GM21737 (cell line): ENCODE data around the gene ATF3.

ENCODE experiments used
- ATAC-seq: cut with Tn5 transposase; IDR thresholded peaks from one replicate; pipeline ENCODE4 v1.9.1; 2021; ENCODE audit warnings: mild to moderate bottlenecking, moderate library complexity; ENCODE audit not compliant: unreplicated experiment

ATF3 gene, protein sequence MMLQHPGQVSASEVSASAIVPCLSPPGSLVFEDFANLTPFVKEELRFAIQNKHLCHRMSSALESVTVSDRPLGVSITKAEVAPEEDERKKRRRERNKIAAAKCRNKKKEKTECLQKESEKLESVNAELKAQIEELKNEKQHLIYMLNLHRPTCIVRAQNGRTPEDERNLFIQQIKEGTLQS

DNA sequence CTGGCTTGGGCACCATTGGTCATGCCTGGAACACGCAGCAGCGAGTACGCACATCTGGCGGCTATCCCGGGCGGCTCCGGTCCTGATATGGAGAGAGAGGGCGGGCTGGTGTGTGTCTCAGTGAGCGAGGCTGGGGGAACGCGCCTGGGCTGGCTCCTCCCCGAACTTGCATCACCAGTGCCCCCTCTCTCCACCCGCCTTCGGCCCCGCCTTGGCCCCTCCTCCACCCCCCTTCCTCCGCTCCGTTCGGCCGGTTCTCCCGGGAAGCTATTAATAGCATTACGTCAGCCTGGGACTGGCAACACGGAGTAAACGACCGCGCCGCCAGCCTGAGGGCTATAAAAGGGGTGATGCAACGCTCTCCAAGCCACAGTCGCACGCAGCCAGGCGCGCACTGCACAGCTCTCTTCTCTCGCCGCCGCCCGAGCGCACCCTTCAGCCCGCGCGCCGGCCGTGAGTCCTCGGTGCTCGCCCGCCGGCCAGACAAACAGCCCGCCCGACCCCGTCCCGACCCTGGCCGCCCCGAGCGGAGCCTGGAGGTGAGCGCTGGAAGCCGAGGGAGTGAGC lies at the start of gene ATF3:
Gene ATF3, plus strand, starts transcription at position 370 of the 567 bp plus-strand sequence. CDS start 6,261 bp downstream, outside the sequence.
- peak; percentile 68 for ATAC-seq

DNA sequence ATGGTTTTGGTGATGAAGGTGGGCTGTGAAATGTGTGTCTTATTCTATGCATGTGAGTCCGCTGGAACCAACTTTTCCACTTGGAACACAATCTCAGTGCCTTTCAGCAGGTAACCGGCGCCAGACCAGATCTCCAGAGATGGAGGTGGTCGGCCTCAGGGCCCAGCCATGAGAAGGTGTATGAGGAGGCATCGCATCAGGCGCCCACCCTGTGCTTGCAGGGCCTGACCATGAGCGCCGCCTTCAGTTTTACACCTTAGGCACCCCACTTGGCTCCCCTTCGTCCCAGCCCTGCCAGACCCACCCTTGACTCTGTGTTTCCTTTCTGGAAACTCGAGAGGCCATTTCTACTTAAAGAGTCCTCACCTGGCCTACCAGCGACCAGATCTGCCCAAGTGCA lies 48.6 kb upstream of the ATF3 start:
- no peak for ATAC-seq

DNA sequence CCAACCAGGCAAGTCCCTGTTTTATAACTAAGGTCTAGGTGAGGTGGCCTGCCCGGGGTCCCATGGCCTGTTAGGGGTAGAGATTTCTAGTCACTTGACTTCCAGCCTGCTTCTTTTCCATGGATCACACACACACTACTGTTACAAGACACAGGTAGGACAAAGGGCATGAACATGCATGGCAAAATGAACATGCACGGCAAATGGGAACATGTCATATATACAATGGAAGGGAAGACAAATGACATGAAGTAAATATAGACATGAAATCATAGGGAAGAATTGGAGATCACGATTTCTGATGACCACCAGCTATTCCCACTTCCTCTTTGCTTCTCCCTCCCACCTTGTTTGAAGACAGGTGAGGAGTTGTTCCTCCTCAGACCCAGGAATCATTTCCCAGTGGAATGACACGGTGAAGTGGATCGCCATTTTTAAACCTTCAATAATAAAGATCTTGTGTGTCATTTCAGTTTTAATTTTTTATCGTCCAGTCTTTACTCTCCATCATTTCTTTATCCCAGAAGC lies 47.6 kb upstream of the ATF3 start:
- ATAC-seq = no peak

DNA sequence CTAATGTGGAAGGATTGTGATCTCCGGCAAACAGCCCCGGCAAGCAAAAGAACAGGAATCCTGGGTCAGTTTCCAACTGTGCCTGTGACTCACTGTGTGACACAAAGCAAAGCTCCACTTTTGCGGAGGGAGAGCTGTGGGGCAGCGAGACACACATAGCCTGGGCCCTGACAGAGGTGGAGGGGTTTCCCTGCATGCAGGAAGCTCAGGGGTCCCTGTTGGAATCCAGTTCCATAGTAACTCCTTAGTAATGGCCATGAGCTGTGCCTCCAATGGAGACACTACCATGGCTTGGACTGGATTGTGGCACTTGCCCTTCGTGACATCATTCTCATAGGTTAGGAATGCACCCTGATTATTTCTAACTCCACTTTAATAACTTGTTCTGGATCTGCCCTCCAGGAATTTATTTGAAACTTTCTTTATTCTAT lies 47.0 kb upstream of the ATF3 start:
- no peak for ATAC-seq

DNA sequence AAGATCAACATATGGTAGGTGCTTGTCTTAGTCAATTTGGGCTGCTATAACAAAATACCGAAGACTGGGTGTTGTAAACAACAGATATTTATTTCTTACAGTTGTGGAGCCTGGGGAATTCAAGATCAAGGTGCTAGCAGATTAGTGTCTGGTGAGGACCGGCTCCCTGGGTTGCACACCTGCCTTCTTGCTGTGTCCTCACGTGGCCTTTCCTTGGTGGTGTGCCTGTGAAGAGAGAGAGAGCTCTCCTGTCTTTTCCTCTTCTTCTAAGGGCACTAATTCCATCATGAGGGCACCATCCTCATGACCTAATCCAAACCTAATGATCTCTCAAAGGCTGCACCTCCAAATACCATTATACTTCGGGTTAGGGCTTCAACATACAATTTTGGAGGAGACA lies 45.8 kb upstream of the ATF3 start:
- ATAC-seq = no peak

DNA sequence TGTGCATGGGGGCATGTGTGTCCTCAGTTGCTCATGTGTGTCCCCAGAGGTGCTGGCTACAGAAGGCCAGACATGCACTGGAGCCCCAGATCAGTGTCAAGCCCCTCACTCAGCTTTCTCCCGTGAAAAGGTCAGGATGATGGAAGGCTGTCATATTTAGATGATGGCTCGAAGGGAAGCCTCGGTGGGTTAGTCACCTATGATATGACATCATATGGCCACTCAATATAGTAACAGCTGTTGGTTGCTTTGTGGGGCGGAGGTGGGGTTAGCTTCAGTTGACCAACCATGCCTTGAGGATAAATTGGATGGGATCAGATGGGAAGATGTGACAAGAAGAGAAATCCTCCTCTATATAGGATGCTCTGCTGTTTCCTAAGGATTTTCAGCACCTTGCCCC lies 43.5 kb upstream of the ATF3 start:
- no peak for ATAC-seq

DNA sequence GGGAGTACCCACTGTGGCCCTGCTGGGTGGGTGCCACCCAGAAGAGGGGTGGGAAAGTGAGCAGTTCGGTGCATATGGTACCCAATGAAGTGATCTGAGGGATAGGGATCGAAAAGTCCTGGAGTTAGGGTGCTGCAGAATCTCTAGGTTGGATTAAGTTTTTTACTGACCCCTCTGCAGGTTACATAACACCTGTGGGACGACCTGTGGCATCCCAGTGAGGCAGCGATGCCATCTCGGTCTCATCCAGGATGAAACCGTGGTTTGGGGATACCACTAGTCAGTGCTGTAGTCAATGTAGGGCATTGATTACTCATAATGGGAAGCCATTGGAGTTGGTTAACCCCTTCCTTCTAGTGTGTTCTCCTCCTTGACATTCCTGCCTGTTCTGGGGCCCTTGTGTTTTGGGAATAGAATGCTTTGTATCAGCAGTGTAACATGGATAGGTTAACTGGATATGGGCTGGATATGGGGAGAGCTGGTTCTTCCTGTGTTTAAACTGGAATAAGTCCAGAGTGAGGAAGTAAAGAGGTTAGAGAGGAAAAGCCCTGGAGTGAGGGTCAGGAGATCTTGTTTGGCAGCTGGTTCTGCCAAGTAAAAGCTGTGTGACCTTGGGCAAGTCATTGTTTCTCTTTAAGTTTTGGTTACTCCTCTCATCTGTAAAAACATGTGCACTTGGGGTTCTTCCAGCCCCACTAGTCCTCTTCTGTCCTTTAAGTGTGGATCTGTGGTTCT lies 42.8 kb upstream of the ATF3 start:
- no peak for ATAC-seq

DNA sequence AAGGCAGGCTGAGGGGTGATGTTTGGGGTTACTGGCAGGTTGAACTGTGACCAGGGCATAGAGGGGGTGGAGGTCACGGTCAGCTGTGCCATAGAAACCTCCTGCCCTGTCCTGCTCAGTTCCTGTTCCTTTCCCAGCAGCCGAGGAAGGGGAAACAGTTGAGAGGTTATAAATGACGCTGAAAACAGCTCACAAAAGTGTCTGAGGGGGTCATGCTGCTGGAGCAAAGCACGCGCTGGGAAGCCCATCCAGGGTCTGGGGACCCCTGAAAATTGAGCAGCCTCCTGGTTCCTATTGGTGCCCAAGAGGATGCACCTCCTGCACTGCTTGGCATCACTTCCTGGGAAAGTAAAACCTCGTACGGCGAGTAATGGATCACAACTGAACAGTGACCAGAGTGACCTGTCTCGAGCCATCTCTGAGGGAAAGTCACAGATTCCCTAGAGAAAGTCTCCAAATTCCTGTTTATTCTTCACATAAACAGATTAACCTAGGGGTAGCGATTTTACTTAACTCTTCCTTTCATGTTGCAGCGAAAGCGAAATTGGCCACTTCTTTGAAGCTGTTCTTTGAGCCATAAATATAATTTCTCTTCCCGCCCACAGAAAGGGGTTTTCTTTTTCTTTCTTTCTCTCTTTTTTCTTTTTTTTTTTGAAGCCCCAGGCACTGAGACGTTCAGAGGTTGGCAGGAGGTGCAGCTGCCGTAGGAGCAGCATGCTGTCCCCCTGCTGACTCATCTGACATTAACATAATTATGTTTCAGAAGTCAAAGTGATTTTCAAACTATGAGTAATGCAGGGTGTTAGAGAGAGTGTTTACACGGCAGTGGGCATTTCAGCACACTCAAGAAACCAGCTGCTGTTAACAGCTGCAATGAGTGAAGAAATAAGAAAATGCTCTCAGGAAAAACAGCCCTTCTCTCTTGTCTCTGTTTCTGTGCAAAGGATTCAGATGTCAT lies 41.8 kb upstream of the ATF3 start:
- peak; percentile 93 for ATAC-seq

DNA sequence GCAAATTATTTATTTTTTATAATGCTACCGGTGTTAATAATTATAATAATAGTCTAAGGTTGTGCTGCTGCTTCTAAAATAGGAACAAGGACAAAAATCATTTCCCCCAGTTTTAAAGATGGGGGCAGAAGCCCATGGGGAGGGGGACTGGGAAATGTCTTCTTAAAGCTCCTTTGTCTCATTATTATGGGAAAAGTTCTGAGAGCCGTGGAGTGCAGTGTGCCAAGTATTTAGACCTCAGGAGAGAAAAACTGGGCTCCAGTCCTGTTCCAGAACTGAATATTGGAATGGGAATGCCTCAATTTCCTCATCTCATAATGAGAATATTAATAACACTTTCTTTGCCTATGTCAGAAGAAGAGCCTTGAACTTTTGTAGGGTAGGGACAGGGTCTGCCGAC lies 40.9 kb upstream of the ATF3 start:
- no peak for ATAC-seq

DNA sequence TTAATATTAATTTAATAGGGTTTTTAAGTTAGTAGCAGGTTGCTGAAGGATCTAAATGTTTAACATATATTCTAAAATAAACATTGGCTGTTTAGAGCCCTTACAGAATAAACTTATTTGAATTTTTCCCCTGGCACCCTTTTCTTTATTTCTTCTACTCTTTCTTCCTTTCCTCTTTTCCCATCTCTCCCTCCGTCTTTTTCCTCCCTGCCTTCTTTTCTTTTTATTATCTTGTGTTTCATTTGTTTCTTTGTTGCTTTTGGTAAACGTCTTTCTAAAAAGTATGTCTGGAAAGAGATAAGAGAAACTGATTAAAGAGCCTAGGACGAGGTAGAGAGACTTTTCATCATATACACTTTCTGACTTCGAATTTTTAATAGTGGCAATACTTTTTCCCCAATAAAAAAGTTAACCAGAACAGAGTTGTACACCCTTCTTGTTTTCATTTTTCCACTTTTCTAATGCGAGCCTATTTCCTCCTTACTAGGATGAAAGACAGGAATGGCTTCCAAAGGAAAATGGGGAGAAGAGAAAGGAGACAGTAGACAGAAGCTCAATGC lies 39.5 kb upstream of the ATF3 start:
- no peak for ATAC-seq

DNA sequence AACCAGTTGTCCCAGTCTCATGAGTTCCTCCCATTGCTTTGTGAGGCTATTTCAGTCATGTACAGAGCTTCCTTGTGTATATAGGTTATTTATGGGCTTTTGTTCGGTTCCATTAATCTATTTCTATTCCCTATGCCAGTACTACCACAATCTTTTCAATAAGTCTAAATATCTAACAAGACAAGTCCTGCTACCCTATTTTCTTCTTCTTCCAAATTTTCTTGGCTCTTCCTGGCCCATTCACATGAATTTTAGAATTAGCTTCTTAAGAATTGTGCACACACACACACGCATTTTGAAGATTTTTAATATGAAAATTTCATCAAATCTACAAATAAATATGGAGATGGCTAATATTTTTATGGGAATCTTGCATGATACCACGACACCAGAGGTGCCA lies 33.8 kb upstream of the ATF3 start:
- ATAC-seq = no peak

DNA sequence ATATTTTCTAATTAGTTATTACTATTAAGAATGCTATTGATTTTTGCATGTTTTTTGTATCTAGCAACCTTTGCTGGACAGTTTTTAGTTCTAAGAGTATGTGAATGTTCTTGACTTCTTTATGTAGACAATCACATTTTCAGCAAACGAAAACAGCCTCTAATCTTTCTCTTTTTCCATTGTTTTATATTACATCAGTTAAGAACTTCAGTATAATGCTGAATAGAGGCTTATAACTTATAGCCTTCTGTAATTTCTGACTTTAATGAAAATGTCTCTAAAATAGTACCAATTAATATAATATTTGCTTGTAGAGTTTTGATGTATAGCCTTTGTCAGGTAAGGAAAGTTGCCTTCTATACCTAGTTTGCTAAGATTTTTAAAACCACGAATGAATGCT lies 33.2 kb upstream of the ATF3 start:
- no peak for ATAC-seq

DNA sequence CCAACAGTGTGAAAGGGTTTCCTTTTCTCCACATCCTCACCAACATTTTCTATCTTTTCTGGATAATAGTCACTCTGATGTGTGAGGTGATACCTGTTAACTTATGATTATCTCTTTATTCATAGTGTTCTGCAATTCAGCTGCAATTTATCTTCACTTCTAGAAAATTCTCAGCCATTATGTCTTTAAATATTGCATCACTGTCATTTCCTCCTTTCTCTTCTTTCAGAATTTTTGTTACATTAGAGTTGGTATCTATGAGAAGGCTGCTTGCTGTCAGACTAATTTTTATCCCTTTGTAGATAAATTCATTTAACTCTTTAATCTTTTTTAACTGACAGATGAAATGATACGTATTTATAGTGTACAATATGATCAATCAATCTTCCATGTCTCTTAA lies 30.5 kb upstream of the ATF3 start:
- no peak for ATAC-seq

DNA sequence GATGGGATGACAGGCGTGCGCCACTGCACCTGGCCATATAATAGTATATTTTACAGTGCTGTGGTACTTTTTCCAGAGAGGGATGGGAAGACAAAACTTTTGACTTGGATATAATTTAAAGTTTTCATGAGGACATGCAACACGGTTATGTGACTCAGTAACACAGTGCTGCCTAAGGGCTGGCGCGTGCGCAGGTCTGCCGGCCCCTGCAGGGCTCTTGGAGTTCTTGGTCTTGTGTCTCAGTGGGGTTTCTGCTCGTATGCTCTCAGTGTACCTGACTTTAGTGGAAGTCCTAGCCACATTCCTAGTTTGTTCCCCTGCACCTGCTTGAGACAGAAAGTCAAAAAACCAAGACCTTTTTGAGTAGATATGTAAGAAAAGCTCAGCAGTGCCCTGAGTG lies 27.5 kb upstream of the ATF3 start:
- no peak for ATAC-seq

DNA sequence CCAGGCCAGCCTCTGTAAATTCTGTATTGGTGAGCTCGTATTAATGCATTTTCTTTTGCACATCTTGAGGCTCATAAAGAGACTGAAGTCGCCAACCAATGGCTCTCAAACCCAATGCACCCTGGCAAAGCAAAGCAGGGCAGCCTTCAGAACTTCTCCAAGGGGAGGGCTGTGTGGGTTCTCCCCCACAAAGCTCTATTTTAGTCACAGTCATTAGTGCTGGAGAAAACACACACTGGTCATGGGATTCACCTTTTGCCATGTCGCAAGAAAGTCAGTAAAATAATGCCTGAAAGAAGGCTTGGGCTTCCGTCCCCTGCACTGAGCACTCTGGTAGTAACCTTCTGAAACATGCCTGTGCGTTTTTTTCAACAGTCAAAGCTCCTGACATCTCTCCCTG lies 26.3 kb upstream of the ATF3 start:
- ATAC-seq = no peak

DNA sequence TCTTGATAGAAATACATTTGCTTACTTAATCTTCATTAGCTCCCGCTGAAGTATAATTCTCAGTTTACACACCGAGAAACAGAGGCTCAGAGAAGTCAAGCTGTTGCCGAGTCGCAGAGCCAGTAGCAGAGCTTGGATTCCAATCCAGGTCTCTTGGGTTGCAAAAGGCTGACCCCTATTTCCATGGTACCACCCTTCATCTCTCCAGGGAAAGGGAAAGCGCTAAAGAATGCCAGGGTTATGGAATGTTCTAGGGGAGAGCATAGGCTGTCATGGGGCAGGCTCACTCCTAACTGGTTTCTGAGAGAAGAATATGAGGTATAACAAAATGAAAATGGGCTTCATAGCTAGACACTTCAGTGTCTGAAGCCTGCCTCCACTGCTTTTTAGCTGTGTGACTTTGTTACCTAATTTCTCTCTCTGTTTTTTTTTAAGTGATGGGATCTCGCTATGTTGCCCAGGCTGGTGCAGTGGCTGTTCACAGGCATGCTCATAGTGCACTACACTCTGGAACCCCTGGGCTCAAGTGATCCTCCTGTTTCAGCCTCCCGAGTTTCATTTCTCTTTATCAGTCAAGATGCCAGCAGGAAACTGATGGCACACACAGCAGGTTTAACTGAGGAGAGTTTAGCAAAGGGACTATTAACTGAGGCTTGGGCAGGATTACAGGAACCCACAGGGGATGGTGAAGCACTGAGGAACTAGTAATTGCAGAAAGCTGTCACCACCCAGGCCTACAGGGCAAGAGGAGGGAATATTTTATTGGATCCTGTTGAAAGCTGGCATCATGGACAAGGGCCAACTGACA lies 25.5 kb upstream of the ATF3 start:
- ATAC-seq = no peak

DNA sequence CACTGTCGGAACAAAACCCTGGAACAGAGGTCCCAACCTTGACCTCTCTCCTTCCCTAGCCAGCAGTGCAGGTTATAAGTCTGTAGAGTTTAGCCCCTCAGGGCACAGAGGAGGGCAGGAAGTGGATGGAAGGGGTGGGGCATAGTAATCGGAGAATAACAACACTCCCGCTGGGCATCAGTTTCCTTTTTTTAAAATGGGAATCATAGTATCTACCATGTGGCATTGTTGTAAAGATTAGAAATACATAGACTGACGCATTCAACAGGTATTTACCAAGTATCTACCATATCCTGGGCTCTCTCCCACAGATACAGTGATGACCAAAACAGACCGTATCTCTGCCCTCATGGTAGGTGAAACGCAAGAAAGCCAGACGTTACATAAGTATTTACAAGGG lies 24.9 kb upstream of the ATF3 start:
- ATAC-seq = no peak

DNA sequence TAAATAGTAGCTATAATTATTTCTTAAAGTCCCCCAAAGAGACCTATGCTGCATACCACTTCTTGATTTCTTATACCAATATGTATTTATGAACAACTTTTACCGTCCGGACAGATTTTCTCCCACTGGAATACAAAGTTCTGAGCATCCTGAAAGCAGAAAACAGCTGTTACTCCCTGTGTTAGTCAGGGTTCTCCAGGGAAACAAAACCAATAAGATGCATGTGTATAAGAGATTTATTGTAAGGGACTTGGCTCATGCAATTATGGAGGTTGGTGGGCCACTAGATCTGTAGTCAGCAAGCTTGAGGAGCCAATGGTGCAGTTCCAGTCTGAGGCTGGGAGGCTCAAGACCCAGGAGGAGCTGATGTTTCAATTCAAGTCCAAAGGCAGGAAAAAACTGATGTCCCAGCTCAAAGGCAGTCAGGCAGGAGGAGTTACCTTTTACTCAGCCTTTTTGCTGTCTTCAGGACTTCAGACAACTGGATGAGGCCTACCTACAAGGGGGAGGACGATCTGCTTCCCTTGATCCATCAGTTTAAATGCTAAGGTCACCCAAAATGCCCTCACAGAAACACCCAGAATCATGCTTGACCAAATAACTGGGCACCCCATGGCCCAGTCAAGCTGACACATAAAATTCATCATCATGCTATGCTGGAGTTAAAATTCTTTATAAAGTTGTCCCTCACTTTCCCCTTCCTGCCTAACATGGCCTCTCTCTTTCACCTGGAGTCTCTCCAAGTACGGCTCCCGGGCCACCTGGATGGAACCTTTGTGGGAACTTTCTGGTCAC lies 24.3 kb upstream of the ATF3 start:
- no peak for ATAC-seq

DNA sequence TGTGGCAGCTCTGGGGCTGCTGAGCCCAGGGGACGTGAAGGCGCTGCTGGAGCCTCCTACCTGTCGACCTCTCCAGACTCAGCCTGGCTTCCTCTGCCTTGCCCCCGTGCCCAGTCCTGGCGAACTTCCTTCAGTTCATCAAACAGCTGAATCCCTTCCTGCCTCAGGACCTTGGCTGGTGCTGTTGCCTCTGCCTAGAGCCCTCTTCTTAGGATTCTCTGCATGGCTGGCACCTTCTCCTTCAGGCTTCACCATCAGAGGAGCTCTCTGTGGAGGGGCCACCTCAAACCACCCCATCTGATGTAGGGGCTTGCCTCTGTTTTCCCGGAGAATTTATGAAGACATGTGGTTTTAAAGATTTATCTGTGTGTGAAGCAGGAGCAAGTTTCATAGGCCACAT lies 23.4 kb upstream of the ATF3 start:
- no peak for ATAC-seq
